GM19099 (cell line): Measurements from ENCODE around the gene MYH9.

Experiments
- POLR2A ChIP-seq: IDR thresholded peaks from 3 replicates; pipeline ENCODE4 v1.6.1; 2011; ENCODE audit warnings: low read depth; ENCODE audit not compliant: insufficient read length; ENCODE audit errors: extremely low read depth

The MYH9 gene

GRCh38 chr22:36352803-36353507, 34.8 kb downstream of the MYH9 start:
- no peak for TF ChIP-seq POLR2A

- no peak for TF ChIP-seq POLR2A
Measured at GRCh38 chr22:36351921-36352802, 35.6 kb downstream of the MYH9 start.

- no peak for TF ChIP-seq POLR2A
Measured at GRCh38 chr22:36350751-36351594, 36.8 kb downstream of the MYH9 start.

GRCh38 chr22:36349726-36350125, 38.0 kb downstream of the MYH9 start:
- no peak for TF ChIP-seq POLR2A

- no peak for TF ChIP-seq POLR2A
Measured at GRCh38 chr22:36348760-36349159, 39.0 kb downstream of the MYH9 start.

GRCh38 chr22:36347094-36347493, 40.7 kb downstream of the MYH9 start:
- no peak for TF ChIP-seq POLR2A

- TF ChIP-seq POLR2A: no peak
Measured at GRCh38 chr22:36344106-36344827, 43.5 kb downstream of the MYH9 start.

- no peak for TF ChIP-seq POLR2A
Measured at GRCh38 chr22:36343720-36344105, 44.1 kb downstream of the MYH9 start.

- TF ChIP-seq POLR2A: no peak
Measured at GRCh38 chr22:36343070-36343719, 44.6 kb downstream of the MYH9 start.

GRCh38 chr22:36341640-36342041, 46.1 kb downstream of the MYH9 start:
- no peak for TF ChIP-seq POLR2A

GRCh38 chr22:36340621-36341020, 47.1 kb downstream of the MYH9 start:
- TF ChIP-seq POLR2A: no peak

- no peak for TF ChIP-seq POLR2A
Measured at GRCh38 chr22:36339171-36340065, 48.3 kb downstream of the MYH9 start.
